Measurements from ENCODE around the gene KRTAP23-1.

KRTAP23-1 gene

GRCh38 chr21:30348506-30348905 is at the start of gene KRTAP23-1:
Gene KRTAP23-1 (minus strand): TSS chr21:30348606. CDS start chr21:30348606, 0 bp downstream.
- DNase-seq (ENCODE audit: low read depth): no peak

- DNase-seq (ENCODE audit: low read depth): no peak
Measured at GRCh38 chr21:30395731-30396130, 47.3 kb upstream of the KRTAP23-1 start, which contains the start of gene KRTAP13-1. Gene KRTAP13-1 (plus strand): TSS chr21:30396031. CDS start chr21:30396087, 56 bp downstream.

GRCh38 chr21:30391492-30392025 is 43.2 kb upstream of the KRTAP23-1 start:
- DNase-seq (ENCODE audit: low read depth): no peak

GRCh38 chr21:30382201-30382600 is 33.8 kb upstream of the KRTAP23-1 start:
- no peak for DNase-seq (ENCODE audit: low read depth)

- DNase-seq (ENCODE audit: low read depth): no peak
Measured at GRCh38 chr21:30372139-30372770, 23.8 kb upstream of the KRTAP23-1 start, which contains the start of gene KRTAP13-2. Gene KRTAP13-2 (minus strand): TSS chr21:30372271. CDS start chr21:30372213, 58 bp downstream.

GRCh38 chr21:30355906-30356305 is 7.5 kb upstream of the KRTAP23-1 start:
- DNase-seq (ENCODE audit: low read depth): no peak

GRCh38 chr21:30354308-30355005 is 6.1 kb upstream of the KRTAP23-1 start:
- no peak for DNase-seq (ENCODE audit: low read depth)

- DNase-seq (ENCODE audit: low read depth): no peak
Measured at GRCh38 chr21:30351534-30351933, 3.1 kb upstream of the KRTAP23-1 start.

- DNase-seq (ENCODE audit: low read depth): no peak
Measured at GRCh38 chr21:30349572-30349971, 1.2 kb upstream of the KRTAP23-1 start.

- no peak for DNase-seq (ENCODE audit: low read depth)
Measured at GRCh38 chr21:30345014-30345413, 3.4 kb downstream of the KRTAP23-1 start.

GRCh38 chr21:30340714-30341573 is 7.5 kb downstream of the KRTAP23-1 start:
- DNase-seq (ENCODE audit: low read depth): peak; percentile 7

GRCh38 chr21:30338717-30339116 is 9.7 kb downstream of the KRTAP23-1 start:
- DNase-seq (ENCODE audit: low read depth): no peak

GRCh38 chr21:30337772-30338171 is 10.6 kb downstream of the KRTAP23-1 start:
- no peak for DNase-seq (ENCODE audit: low read depth)

- no peak for DNase-seq (ENCODE audit: low read depth)
Measured at GRCh38 chr21:30337276-30337744, 11.1 kb downstream of the KRTAP23-1 start, which contains the start of gene KRTAP27-1. Gene KRTAP27-1 (minus strand): TSS chr21:30337694. CDS start chr21:30337668, 26 bp downstream.

GRCh38 chr21:30336596-30336995 is 11.8 kb downstream of the KRTAP23-1 start:
- DNase-seq (ENCODE audit: low read depth): no peak

GRCh38 chr21:30333736-30334135 is 14.7 kb downstream of the KRTAP23-1 start:
- DNase-seq (ENCODE audit: low read depth): no peak

GRCh38 chr21:30332681-30333080 is 15.7 kb downstream of the KRTAP23-1 start:
- no peak for DNase-seq (ENCODE audit: low read depth)

GRCh38 chr21:30329203-30329875 is 19.1 kb downstream of the KRTAP23-1 start:
- DNase-seq (ENCODE audit: low read depth): no peak

GRCh38 chr21:30326390-30326789 is 22.0 kb downstream of the KRTAP23-1 start:
- no peak for DNase-seq (ENCODE audit: low read depth)

- DNase-seq (ENCODE audit: low read depth): no peak
Measured at GRCh38 chr21:30320215-30320614, 28.2 kb downstream of the KRTAP23-1 start, which contains the start of gene KRTAP26-1. Gene KRTAP26-1 (minus strand): TSS chr21:30320315. CDS start chr21:30320035, 280 bp downstream.

- DNase-seq (ENCODE audit: low read depth): no peak
Measured at GRCh38 chr21:30315701-30316100, 32.7 kb downstream of the KRTAP23-1 start.
